ENCODE data around the gene PRIM2.
"Not testable (repeated sequence)": the region's sequence is repeated elsewhere in the genome, so short reads cannot be mapped to it uniquely, and the experiment has no call there.

Gene PRIM2

GRCh38 chr6:57307850-57308249, 9.6 kb upstream of the PRIM2 start:
- no peak for DNase-seq
- intact Hi-C loops (cut with DNase I), result no loop called here

GRCh38 chr6:57308755-57309154, 8.7 kb upstream of the PRIM2 start:
- DNase-seq; intact Hi-C loops (cut with DNase I): not testable (repeated sequence)

- peak in 1 of 10 donors; percentile 78 for DNase-seq
- intact Hi-C loops (cut with DNase I), result loop anchor here (10.0 kb wide), 1 partner anchor 115 kb away; no protein-coding TSS in a partner anchor
These were observed 7.2 kb upstream of the PRIM2 start for GRCh38 chr6:57310095-57310816.

GRCh38 chr6:57310817-57311157, 6.6 kb upstream of the PRIM2 start:
- intact Hi-C loops (cut with DNase I), result loop anchor here (10.0 kb wide), 1 partner anchor 116 kb away; no protein-coding TSS in a partner anchor
- peak in 1 of 10 donors; percentile 75 for DNase-seq

- intact Hi-C loops (cut with DNase I), result loop anchor here (10.0 kb wide), 1 partner anchor 117 kb away; no protein-coding TSS in a partner anchor
- DNase-seq, result peak in 3 of 10 donors; percentile 64 to 82 (median 76)
These were observed 6.0 kb upstream of the PRIM2 start for GRCh38 chr6:57311300-57312003.

- intact Hi-C loops (cut with DNase I), result loop anchor here (10.0 kb wide), 1 partner anchor 117 kb away; no protein-coding TSS in a partner anchor
- DNase-seq, result no peak
These were observed 5.5 kb upstream of the PRIM2 start for GRCh38 chr6:57312004-57312345.

- no peak for DNase-seq
- intact Hi-C loops (cut with DNase I), result loop anchor here (10.0 kb wide), 1 partner anchor 118 kb away; no protein-coding TSS in a partner anchor
These were observed 4.4 kb upstream of the PRIM2 start for GRCh38 chr6:57313009-57313408.

GRCh38 chr6:57313711-57314471, 3.5 kb upstream of the PRIM2 start:
- intact Hi-C loops (cut with DNase I), result loop anchor here (10.0 kb wide), 1 partner anchor 119 kb away; no protein-coding TSS in a partner anchor
- peak in 4 of 10 donors; percentile 6 to 86 (median 51) for DNase-seq

GRCh38 chr6:57315111-57315510, 2.3 kb upstream of the PRIM2 start:
- intact Hi-C loops (cut with DNase I), result loop anchor here (5.0 to 10.0 kb wide), 2 partner anchors 120 to 223 kb away; partner anchors contain the start of gene ZNF451
- no peak for DNase-seq

GRCh38 chr6:57315851-57316250, 1.6 kb upstream of the PRIM2 start:
- DNase-seq, result no peak
- intact Hi-C loops (cut with DNase I), result loop anchor here (1.0 to 10.0 kb wide), 6 partner anchors 94 to 413 kb away; partner anchors contain the start of genes BEND6, KIAA1586, RAB23 and ZNF451

GRCh38 chr6:57316581-57317059, 810 bp upstream of the PRIM2 start:
- intact Hi-C loops (cut with DNase I), result loop anchor here (1.0 to 10.0 kb wide), 6 partner anchors 94 to 413 kb away; partner anchors contain the start of genes BEND6, KIAA1586, RAB23 and ZNF451
- DNase-seq, result peak; percentile 69 to 97 (median 84)

- DNase-seq, result no peak
- intact Hi-C loops (cut with DNase I), result no loop called here
These were observed 7.1 kb downstream of the PRIM2 start for GRCh38 chr6:57324538-57324937.

- no peak for DNase-seq
- intact Hi-C loops (cut with DNase I), result no loop called here
These were observed 9.9 kb downstream of the PRIM2 start for GRCh38 chr6:57327311-57327710.

GRCh38 chr6:57328074-57328473, 10.6 kb downstream of the PRIM2 start:
- intact Hi-C loops (cut with DNase I), result no loop called here
- DNase-seq, result no peak

GRCh38 chr6:57329933-57330332, 12.5 kb downstream of the PRIM2 start:
- no peak for DNase-seq
- intact Hi-C loops (cut with DNase I), result no loop called here

- intact Hi-C loops (cut with DNase I), result no loop called here
- no peak for DNase-seq
These were observed 24.8 kb downstream of the PRIM2 start for GRCh38 chr6:57342148-57342669.

- DNase-seq; intact Hi-C loops (cut with DNase I): not testable (repeated sequence)
These were observed 25.9 kb downstream of the PRIM2 start for GRCh38 chr6:57343342-57343741.

- intact Hi-C loops (cut with DNase I); DNase-seq: not testable (repeated sequence)
These were observed 29.3 kb downstream of the PRIM2 start for GRCh38 chr6:57346715-57347114.

GRCh38 chr6:57347597-57347996, 30.2 kb downstream of the PRIM2 start:
- DNase-seq; intact Hi-C loops (cut with DNase I): not testable (repeated sequence)

GRCh38 chr6:57350443-57350842, 33.0 kb downstream of the PRIM2 start:
- intact Hi-C loops (cut with DNase I); DNase-seq: not testable (repeated sequence)
